NCI-H345 (cell line): ENCODE results near the gene ARHGAP9.
A peak's percentile ranks its signal among the peaks of the same experiment; 100 is the strongest.

Source experiments
- DNase-seq: peaks from one replicate; lab custom pipeline; 2025; lab: John Stamatoyannopoulos, UW

Gene ARHGAP9

GRCh38 chr12:57491393-57492280 is 12.0 kb upstream of the ARHGAP9 start:
- no peak for DNase-seq

DNA sequence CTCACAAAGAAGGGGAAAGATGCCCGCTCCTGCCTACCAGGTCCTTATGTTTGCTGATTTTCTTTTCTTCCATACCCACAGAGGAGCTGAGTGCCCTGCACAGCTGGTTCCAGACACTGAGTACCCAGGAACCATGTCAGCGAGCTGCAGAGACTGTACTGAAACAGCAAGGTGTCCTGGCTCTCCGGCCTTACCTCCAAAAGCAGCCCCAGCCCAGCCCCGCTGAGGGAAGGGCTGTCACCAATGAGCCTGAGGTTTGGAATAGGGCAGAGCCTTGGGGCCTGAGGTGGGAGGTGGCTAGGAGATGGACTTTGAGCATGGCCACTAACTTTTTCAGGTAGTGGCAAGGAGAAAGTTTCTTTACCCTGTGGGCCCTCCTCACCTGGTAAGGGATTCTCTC is 10.5 kb upstream of the ARHGAP9 start:
- no peak for DNase-seq

GRCh38 chr12:57489157-57489641 is 9.5 kb upstream of the ARHGAP9 start:
- DNase-seq: no peak

- no peak for DNase-seq
Observed at GRCh38 chr12:57488402-57489156, 8.9 kb upstream of the ARHGAP9 start.

GRCh38 chr12:57487597-57488401 is 8.1 kb upstream of the ARHGAP9 start, which contains the start of gene MARS1:
TSS of gene MARS1 (plus strand) at chr12:57488068. CDS start at chr12:57488091, 23 bp downstream.
- DNase-seq: peak; percentile 97

GRCh38 chr12:57487055-57487596 is 7.5 kb upstream of the ARHGAP9 start:
- DNase-seq: no peak

DNA sequence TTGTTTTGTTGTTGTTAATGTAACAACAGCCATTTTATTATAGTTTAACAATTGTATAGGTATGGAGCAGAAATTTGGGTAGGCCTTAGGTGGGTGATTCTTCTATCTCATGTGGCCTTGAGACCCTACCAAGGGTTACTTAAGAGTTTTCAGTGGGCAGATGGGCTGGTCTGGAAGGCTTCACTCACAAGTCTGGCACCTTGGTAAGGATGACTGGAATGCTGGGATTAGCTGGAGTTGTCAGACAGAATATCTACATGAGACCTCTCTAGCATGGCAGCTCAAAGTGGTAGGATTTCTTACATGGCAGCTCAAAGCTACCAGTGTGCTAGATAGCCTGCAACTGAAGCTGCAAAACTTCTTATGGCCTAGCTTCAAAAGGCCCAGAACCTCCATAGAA is 6.0 kb upstream of the ARHGAP9 start:
- DNase-seq: no peak

- no peak for DNase-seq
Observed at GRCh38 chr12:57483466-57483865, 3.8 kb upstream of the ARHGAP9 start.

- no peak for DNase-seq
Observed at GRCh38 chr12:57481671-57482070, 2.0 kb upstream of the ARHGAP9 start.

DNA sequence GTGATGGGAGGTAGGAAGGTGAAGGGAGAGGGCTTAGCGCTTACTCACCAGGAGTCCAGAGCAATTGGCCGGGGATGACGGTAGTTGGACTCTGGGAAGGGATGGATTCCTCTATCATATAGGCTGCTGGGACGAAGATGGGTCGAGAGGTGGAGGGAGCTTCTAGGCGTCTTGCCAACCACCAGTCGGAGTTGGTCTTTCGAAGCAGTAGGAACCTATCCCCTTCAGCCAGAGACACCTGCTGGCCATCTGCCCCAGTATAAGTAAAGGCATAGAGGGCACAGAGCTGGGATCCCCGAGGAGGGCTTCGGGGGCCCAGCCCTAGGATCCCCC is 657 bp downstream of the ARHGAP9 start:
- DNase-seq: no peak

- DNase-seq: no peak
Observed at GRCh38 chr12:57477710-57478681, 1.7 kb downstream of the ARHGAP9 start.

- no peak for DNase-seq
Observed at GRCh38 chr12:57476993-57477709, 2.5 kb downstream of the ARHGAP9 start.

DNA sequence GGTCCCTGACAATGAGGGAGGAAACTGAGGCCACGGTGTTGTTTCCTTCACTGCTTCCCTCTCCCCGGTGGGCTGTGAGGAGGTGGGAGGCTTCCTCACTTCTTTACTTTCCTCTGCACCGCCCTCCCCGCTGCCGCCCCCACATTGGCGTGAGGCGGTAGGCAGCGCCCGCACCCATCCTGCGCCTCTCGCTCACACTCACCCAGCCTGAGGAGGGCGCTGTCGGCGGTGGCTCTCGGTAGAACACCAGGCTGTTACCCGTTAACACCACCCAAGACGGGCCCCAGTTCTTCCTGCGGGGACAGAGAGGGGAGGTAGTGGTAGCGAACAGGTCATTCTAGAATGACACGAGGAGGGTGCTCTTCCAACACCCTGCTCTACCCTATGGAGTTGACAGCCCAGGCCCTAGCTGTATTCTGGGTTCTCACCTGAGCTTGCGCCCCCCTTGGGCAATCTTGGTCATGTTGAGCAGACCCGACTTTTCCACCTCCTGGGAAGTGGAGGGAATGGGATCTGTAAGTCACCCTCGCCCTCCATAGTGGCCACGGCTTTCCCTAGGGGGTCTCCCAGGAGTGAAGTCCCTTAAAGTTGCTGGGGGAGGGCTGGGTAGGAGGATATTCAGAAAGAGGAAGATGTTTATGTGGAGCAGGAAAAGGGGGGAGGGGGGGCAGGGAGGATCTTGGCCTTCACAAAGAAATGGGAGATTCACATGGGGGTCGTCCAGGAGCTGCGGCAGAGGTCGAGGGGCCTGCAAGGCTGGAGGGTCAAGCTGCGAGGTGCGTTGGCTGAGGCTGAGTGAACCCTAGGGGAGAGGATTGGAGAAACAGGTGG is 3.3 kb downstream of the ARHGAP9 start:
- DNase-seq: no peak

GRCh38 chr12:57475271-57476161 is 4.2 kb downstream of the ARHGAP9 start:
- no peak for DNase-seq

DNA sequence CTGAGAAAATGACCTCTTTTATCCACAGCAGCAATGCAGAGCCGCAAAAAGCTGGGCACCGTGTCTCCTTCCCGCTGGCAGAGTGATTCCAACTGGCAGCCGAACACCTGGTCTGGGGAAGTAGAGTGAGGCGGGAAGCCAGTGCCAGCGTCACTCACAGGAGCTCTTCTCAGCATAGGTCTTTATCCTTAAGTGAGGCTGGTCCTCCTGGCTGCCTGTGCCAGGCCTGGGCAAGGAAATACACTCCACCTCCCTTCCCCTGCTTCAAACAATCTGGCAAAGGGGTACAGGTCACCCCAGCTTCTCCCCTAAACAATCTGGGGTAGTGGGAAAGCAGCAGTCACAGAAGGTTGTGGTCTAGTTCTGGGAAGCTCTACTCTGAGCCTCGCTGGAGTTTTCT is 4.8 kb downstream of the ARHGAP9 start:
- DNase-seq: peak; percentile 22

DNA sequence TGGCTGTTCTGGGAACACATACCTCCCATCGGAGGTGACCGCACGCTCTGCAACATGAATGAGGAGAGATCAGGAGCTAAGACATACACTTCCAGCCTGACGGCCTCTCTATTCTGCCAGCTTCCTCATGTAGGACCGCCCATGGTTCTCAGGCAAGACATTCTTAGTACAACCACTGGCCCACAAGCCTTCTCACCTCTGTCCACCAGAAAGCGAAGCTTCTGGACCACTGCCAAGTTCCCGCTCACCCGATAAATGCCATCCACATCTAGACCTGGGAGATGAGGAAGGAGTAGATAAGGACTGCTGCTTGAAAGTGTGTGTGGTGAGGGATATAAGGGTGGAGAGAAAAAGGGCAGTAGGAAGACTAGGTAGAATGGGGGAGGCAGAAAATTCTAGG is 5.2 kb downstream of the ARHGAP9 start:
- no peak for DNase-seq

DNA sequence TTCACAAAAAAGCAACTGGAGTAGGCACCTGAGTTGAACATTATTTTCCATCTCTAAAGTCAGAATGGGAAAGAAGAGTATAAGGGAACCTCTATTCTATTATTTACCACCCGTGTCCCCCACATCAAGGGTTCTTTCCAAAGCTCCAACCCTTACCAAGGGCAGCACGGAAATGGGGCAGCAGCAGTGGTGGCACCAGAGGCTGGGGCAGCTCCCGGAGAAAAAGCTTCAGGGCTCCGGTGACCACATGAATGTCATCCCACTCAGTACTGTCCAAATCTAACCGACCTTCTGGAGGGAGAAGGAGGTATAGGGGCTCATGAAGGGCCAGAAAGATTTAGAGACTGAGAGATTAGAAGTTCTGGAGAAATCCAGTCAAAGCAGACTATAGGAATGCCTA is 5.8 kb downstream of the ARHGAP9 start:
- DNase-seq: no peak

DNA sequence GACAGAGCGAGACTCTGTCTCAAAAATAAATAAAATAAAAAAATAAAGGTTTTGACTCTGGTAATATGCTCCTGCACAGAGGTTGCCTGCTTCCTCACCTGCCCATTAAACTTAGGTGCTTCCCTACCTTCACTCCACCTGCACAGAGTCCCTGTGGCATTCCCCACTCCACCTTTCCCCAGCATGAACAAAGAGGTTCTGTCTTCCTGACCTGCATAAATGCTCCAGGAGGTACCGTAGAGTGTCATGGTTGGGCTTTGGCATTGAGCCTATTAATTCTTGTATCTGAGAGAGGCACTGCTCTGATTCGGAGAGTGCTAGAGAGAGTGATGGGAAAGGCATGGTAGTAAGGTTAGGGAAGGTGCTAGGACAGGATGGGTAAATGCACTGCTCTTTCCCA is 6.3 kb downstream of the ARHGAP9 start:
- no peak for DNase-seq
